DND-41 (cell line): ENCODE data around the gene MCCC2.

Experiments used
- EZH2 ChIP-seq: IDR thresholded peaks from 3 replicates; pipeline ENCODE4 v1.6.1; 2012; ENCODE audit warnings: borderline replicate concordance, low read depth, mild to moderate bottlenecking, moderate library complexity, low read length, inconsistent platforms; ENCODE audit not compliant: severe bottlenecking
- TF ChIP-seq, protein P1 (sequence below): IDR thresholded peaks from 2 replicates; pipeline ENCODE4 v1.5.1; 2012; ENCODE audit warnings: borderline replicate concordance, low read length, moderate library complexity, mild to moderate bottlenecking; ENCODE audit not compliant: poor library complexity, severe bottlenecking; ENCODE audit errors: extremely low read depth

DNA sequence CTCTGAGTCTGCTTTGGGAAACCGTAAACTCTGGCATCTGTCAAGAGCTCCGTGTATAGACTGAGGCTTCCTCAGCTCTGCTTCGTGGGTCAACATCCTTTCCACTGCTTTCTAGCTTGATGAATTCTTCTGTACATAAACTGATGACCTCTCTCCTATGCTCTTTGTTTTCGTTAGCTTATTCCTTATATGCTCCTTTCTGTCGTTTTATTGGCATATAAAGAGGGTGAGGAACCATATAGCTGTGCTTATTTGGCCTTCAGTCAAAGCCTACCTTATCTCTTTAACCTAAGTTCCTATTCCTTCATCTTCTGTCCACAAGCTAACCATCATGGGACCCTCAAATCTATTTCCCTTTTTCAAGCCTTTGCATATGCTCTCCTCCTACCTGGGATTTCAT, 92.6 kb downstream of the MCCC2 start:
- no peak for TF ChIP-seq EZH2
- TF ChIP-seq, protein P1, sequence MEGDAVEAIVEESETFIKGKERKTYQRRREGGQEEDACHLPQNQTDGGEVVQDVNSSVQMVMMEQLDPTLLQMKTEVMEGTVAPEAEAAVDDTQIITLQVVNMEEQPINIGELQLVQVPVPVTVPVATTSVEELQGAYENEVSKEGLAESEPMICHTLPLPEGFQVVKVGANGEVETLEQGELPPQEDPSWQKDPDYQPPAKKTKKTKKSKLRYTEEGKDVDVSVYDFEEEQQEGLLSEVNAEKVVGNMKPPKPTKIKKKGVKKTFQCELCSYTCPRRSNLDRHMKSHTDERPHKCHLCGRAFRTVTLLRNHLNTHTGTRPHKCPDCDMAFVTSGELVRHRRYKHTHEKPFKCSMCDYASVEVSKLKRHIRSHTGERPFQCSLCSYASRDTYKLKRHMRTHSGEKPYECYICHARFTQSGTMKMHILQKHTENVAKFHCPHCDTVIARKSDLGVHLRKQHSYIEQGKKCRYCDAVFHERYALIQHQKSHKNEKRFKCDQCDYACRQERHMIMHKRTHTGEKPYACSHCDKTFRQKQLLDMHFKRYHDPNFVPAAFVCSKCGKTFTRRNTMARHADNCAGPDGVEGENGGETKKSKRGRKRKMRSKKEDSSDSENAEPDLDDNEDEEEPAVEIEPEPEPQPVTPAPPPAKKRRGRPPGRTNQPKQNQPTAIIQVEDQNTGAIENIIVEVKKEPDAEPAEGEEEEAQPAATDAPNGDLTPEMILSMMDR, result no peak
